Upper lobe of left lung (tissue), 6 donors: ENCODE data around the gene PLXNA4. TPM values are rescaled to one million over a fixed set of nuclear protein-coding genes. Genes with fewer than 3 reads are reported as not detected.

Experiments
- ATAC-seq, 2 donors: fragments of 200-7000 bp; cut with Tn5 transposase; one replicate each; pipeline ENCODE4 v1.9.1; 2022; ENCODE audit warnings: mild to moderate bottlenecking in 2 of 2, moderate library complexity in 2 of 2; ENCODE audit not compliant: low FRiP score in 2 of 2
- DNase-seq, 2 donors: peaks; one replicate each; pipeline ENCODE4 v3.0.0-alpha.2; 2019 to 2020
- H3K27ac ChIP-seq, 4 donors: fragments of 200-600 bp; sonication (generic); one replicate each; pipeline ENCODE4 v1.5.1; 2016 to 2019
- H3K27me3 ChIP-seq, 4 donors: fragments of 200-600 bp; sonication (generic); one replicate each; pipeline ENCODE4 v1.5.1; 2017 to 2019
- H3K36me3 ChIP-seq, 4 donors: fragments of 200-600 bp; sonication (generic); one replicate each; pipeline ENCODE4 v1.5.1; 2016 to 2019
- H3K4me1 ChIP-seq, 4 donors: fragments of 200-600 bp; sonication (generic); one replicate each; pipeline ENCODE4 v1.5.1; 2018 to 2019
- H3K4me3 ChIP-seq, 4 donors: fragments of 200-600 bp; sonication (generic); one replicate each; pipeline ENCODE4 v1.5.1; 2017 to 2019; ENCODE audit warnings: mild to moderate bottlenecking in 2 of 4, moderate library complexity in 1 of 4
- H3K9me3 ChIP-seq, 4 donors: fragments of 200-600 bp; sonication (generic); one replicate each; pipeline ENCODE4 v1.5.1; 2018 to 2019
- EP300 ChIP-seq, 4 donors: sonication (generic); formaldehyde crosslinking; IDR thresholded peaks; one replicate each; pipeline ENCODE4 v1.5.1; 2017; ENCODE audit warnings: antibody characterized with exemption in 4 of 4, control low read depth in 2 of 4
- POLR2A ChIP-seq, 4 donors: fragments of 450-650 bp; IDR thresholded peaks; one replicate each; pipeline ENCODE4 v1.5.1; 2016 to 2017; ENCODE audit warnings: antibody characterized with exemption in 4 of 4, mild to moderate bottlenecking in 2 of 4
- POLR2AphosphoS5 ChIP-seq, 2 donors: sonication (generic); formaldehyde crosslinking; IDR thresholded peaks; one replicate each; pipeline ENCODE4 v1.5.1; 2017; ENCODE audit warnings: antibody characterized with exemption in 2 of 2
- WGBS, 2 donors: methylation state at CpG; one replicate each; pipeline ENCODE4 v1.1.5; 2017 to 2018; 5-methylcytosine and 5-hydroxymethylcytosine counted together
- total RNA-seq, 6 donors: library from RNA; depleted of rRNA in 4 of 6; stranded (reverse); fragments of >200 nt in 4 of 6; gene quantifications; one replicate each; pipeline versions ENCODE4 v1.1.0 to v1.2.1, GENCODE V29; 2016 to 2021
- TF ChIP-seq, protein P1 (sequence below), 6 experiments: fragments of 450-650 bp in 4 of 6; fragments of 200-600 bp in 2 of 6; sonication (generic) in 2 of 6; IDR thresholded peaks; one replicate each; pipeline ENCODE4 v1.5.1; 2016 to 2019; ENCODE audit warnings: antibody characterized with exemption in 6 of 6
- donor health status: DM: no; HTN: no; CAD: no; lungs with moderate emphysema.
- donor health status: DM: no; HTN: yes; CAD: no; lungs with severe emphysema.

Gene PLXNA4
- total RNA-seq, 6 donors from 2014 or later: 1.1 to 5.9 (median 2.6) TPM

DNA sequence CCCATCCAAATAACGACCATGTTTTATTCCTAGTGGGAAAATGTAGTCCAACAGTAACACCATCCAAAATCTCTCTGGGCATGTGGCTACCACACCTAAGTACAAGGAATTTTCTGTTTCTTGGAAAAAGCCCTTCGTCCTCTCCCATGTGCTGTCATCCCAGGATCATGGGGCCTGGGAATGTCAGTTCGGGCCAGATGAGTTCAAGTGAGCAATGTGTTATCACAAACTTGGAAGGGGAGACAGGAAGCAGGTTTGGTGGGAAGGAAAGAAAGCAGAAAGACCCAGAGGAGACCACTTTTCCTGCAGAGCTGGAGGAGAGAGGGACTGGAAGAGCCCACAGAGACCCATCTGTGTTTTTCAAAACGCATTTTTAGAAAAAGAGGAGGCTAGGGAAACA is 110.8 kb downstream of the PLXNA4 start:
- Histone ChIP-seq H3K27ac (no peak overlapping the region), H3K4me3 (no peak overlapping the region), H3K4me1 (no peaks in the 10 kb centered on the region), H3K9me3 (no peaks in the 10 kb centered on the region), H3K27me3 (no peaks in the 10 kb centered on the region), H3K36me3 (no peaks in the 10 kb centered on the region)
- no peak for TF ChIP-seq POLR2A (IDR thresholded peaks at IDR 0.05)
- TF ChIP-seq EP300 (IDR thresholded peaks at IDR 0.05): no peak
- TF ChIP-seq, protein P1, sequence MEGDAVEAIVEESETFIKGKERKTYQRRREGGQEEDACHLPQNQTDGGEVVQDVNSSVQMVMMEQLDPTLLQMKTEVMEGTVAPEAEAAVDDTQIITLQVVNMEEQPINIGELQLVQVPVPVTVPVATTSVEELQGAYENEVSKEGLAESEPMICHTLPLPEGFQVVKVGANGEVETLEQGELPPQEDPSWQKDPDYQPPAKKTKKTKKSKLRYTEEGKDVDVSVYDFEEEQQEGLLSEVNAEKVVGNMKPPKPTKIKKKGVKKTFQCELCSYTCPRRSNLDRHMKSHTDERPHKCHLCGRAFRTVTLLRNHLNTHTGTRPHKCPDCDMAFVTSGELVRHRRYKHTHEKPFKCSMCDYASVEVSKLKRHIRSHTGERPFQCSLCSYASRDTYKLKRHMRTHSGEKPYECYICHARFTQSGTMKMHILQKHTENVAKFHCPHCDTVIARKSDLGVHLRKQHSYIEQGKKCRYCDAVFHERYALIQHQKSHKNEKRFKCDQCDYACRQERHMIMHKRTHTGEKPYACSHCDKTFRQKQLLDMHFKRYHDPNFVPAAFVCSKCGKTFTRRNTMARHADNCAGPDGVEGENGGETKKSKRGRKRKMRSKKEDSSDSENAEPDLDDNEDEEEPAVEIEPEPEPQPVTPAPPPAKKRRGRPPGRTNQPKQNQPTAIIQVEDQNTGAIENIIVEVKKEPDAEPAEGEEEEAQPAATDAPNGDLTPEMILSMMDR (IDR thresholded peaks at IDR 0.05): no peak
- no peak for TF ChIP-seq POLR2AphosphoS5 (IDR thresholded peaks at IDR 0.05)
- 71 to 74% methylated on average over 4 of the region's 4 CpGs for WGBS, 2 donors
- no peak for ATAC-seq
- no peak for DNase-seq

DNA sequence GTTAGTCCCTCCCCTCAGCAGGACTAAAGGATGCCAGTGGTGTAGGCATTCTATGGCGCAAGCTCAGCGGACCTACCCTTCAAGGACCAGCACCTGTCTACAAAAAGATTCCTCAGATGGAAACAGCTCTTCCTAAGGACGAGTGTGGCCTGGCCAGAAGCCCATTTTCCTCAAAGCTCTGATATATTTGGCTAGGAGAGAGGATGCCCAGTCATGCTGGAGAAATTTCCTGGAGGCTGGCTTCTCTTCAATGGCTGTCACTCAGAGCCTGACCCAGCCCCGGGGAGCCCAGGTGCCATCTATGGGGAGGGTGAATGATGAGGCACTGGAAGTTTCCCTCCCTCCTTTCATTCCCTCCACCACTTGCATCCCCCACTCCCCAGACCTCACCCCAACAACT is 111.5 kb downstream of the PLXNA4 start:
- 61 to 62% methylated on average over 4 of the region's 4 CpGs for WGBS, 2 donors
- Histone ChIP-seq H3K27ac (no peak overlapping the region), H3K27me3 (no peaks in the 10 kb centered on the region), H3K4me1 (no peaks in the 10 kb centered on the region), H3K9me3 (no peaks in the 10 kb centered on the region), H3K4me3 (no peak overlapping the region), H3K36me3 (no peaks in the 10 kb centered on the region)
- TF ChIP-seq, protein P1 (IDR thresholded peaks at IDR 0.05): no peak
- TF ChIP-seq POLR2A (IDR thresholded peaks at IDR 0.05) (no peak), POLR2AphosphoS5 (IDR thresholded peaks at IDR 0.05) (no peak), EP300 (IDR thresholded peaks at IDR 0.05) (no peak)
- DNase-seq (no peak), ATAC-seq (no peak)

DNA sequence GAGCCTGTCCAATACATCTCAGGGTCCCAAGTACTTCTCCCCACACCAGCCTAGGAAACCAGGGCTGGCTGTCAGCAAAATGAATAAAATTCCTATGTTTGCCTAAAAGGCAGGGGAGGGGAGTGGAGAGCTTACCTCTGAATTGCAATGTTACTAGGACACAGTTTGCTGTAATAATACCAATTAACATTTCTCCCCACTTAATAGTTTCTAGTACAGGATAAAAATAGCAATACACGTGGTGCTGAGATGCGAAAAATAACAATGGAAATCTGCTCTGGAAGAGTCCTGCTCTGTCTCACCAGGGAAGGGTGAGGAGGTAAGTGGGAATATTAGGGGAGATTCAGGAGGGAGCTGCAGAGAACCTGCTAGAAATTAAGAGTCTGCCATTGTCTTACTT is 112.3 kb downstream of the PLXNA4 start:
- Histone ChIP-seq H3K27ac (no peak overlapping the region), H3K4me1 (no peaks in the 10 kb centered on the region), H3K9me3 (no peaks in the 10 kb centered on the region), H3K4me3 (no peak overlapping the region), H3K36me3 (no peaks in the 10 kb centered on the region), H3K27me3 (no peaks in the 10 kb centered on the region)
- ATAC-seq (no peak), DNase-seq (no peak)
- TF ChIP-seq EP300 (IDR thresholded peaks at IDR 0.05) (no peak), POLR2AphosphoS5 (IDR thresholded peaks at IDR 0.05) (no peak), POLR2A (IDR thresholded peaks at IDR 0.05) (no peak)
- TF ChIP-seq, protein P1 (IDR thresholded peaks at IDR 0.05): no peak
- WGBS, 2 donors: 55 to 61% methylated on average over 2 of the region's 2 CpGs

DNA sequence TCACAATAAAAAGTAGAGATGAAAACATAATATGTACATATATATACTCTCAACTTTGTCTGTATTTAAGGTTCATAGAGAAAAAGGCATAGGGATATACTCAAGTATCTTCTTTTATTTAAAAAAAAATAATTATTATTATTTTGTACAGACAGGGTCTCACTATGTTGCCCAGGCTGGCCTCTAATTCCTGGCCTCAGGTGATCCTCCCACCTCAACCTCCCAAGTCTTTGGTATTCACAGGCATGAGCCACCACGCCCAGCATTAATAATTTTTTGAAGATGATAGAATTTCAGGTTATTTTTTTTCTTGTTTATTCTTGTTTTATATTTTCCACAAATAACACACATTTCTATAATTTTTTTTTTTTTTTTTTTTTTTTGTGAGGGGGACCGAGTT is 113.8 kb downstream of the PLXNA4 start:
- no peak overlapping the region for H3K4me3 ChIP-seq
- no peaks in the 10 kb centered on the region for H3K9me3 ChIP-seq
- no peak for DNase-seq
- no peaks in the 10 kb centered on the region for H3K27me3 ChIP-seq
- no peaks in the 10 kb centered on the region for H3K4me1 ChIP-seq
- no peak overlapping the region for H3K27ac ChIP-seq
- no peak for ATAC-seq
- TF ChIP-seq POLR2A (IDR thresholded peaks at IDR 0.05): no peak
- no peak for TF ChIP-seq EP300 (IDR thresholded peaks at IDR 0.05)
- TF ChIP-seq, protein P1 (IDR thresholded peaks at IDR 0.05): no peak
- TF ChIP-seq POLR2AphosphoS5 (IDR thresholded peaks at IDR 0.05): no peak
- no peaks in the 10 kb centered on the region for H3K36me3 ChIP-seq
- 86 to 92% methylated on average over 2 of the region's 2 CpGs for WGBS, 2 donors

DNA sequence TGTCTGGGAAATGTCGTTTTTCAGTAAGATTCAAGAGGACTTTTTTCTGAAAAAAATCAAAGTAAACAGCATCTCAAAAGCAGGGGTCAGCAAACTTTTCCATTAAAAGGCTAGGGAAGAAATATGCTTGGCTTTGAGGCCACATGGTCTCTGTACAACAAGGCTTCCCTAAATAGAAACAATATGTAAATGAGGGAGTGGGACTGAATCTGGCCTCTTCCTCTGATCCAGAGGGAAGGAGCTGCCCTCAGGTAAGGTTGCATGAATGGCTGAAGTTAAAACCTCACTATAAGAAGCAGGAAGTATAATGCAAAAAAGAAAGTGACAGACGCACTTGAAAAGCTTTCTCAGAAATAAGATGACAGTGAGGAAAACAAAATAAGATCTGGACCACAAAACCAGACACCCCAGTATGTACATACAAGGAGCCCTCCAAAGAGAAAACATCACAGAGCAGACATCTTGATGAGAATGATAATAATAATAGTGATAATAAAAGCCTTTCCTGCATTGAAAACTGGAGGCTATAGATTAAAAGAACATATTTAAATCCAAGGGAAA is 115.2 kb downstream of the PLXNA4 start:
- no peaks in the 10 kb centered on the region for H3K4me1 ChIP-seq
- no peaks in the 10 kb centered on the region for H3K36me3 ChIP-seq
- TF ChIP-seq POLR2A (IDR thresholded peaks at IDR 0.05): no peak
- no peaks in the 10 kb centered on the region for H3K9me3 ChIP-seq
- ATAC-seq: no peak
- H3K4me3 ChIP-seq: no peak overlapping the region
- DNase-seq: no peak
- no peaks in the 10 kb centered on the region for H3K27me3 ChIP-seq
- no peak overlapping the region for H3K27ac ChIP-seq
- WGBS, 2 donors: 46 to 51% methylated on average over 2 of the region's 2 CpGs
